H7 (cell line): Measurements from ENCODE around the gene CMTM4. TPM values are rescaled to one million over a fixed set of nuclear protein-coding genes. Genes with fewer than 3 reads are reported as not detected.
"Not testable (repeated sequence)": the region's sequence is repeated elsewhere in the genome, so short reads cannot be mapped to it uniquely, and the experiment has no call there.

Experiments used
- DNase-seq: peaks from one replicate; pipeline ENCODE4 v3.0.0; 2012
- H3K27me3 ChIP-seq: 2 replicates; pipeline ENCODE4 v1.6.0; 2011; ENCODE audit warnings: mild to moderate bottlenecking, low read length; ENCODE audit not compliant: control insufficient read depth, insufficient read depth
- H3K36me3 ChIP-seq: replicated peaks from 2 replicates; pipeline ENCODE4 v1.5.1; 2011; ENCODE audit warnings: low read length; ENCODE audit not compliant: control insufficient read depth, insufficient read depth
- H3K4me3 ChIP-seq: 2 replicates; pipeline ENCODE4 v1.5.1; 2011; ENCODE audit warnings: low read depth, mild to moderate bottlenecking, control low read depth, low read length, moderate library complexity; ENCODE audit not compliant: insufficient read depth
- total RNA-seq: library from RNA; depleted of rRNA; stranded (reverse); fragments of >200 nt; shearing (Covaris generic); gene quantifications from 2 replicates; pipeline ENCODE4 v1.2.3, GENCODE V29; 2014

CMTM4 gene
- total RNA-seq, 1 experiment from 2014 or later = 23.2 TPM

- H3K27me3 ChIP-seq = no peaks in the 10 kb centered on the region
- no peak for DNase-seq
- H3K36me3 ChIP-seq = no peaks in the 10 kb centered on the region; the same call in 1 of the 2 replicates
- H3K4me3 ChIP-seq = no peak overlapping the region
Measured at GRCh38 chr16:66670691-66671388, 25.7 kb downstream of the CMTM4 start.

DNA sequence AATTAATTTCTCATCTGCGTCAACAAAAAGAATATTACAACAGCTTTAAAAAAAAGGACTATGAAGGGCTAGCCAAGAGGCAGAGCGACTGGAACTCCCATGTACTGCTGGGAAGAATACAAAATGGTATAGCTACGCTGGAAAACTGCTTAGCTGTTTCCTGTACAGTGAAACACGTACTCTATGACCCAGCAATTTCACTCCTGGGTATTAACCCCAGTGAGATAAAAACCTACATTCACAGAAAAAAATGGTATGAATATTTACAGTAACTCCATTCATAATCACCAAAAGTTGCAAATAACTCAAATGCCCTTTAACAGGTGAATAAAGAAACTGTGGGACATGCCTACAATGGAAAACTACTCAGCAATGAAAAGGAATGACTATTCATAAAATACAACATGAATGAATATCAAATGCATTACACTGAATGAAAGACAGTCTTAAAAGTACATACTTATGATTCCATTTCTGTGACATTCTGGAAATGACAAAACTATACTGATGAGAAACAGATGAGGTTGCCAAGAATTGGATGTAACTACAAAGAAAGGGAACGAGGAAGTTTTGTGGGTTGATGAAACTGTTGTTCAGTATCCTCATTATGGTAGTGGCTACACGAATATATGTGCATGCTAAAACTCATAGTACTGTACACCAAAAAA, 27.6 kb downstream of the CMTM4 start:
- no peaks in the 10 kb centered on the region; the same call in 1 of the 2 replicates for H3K36me3 ChIP-seq
- no peaks in the 10 kb centered on the region for H3K27me3 ChIP-seq
- no peak overlapping the region for H3K4me3 ChIP-seq
- DNase-seq = no peak

- no peaks in the 10 kb centered on the region for H3K27me3 ChIP-seq
- DNase-seq = no peak
- no peaks in the 10 kb centered on the region for H3K36me3 ChIP-seq
- H3K4me3 ChIP-seq = no peak overlapping the region
Measured at GRCh38 chr16:66667944-66668343, 28.6 kb downstream of the CMTM4 start.

- peak; percentile 37 for DNase-seq
- H3K27me3 ChIP-seq = no peaks in the 10 kb centered on the region
- H3K36me3 ChIP-seq = no peaks in the 10 kb centered on the region
- no peak overlapping the region for H3K4me3 ChIP-seq
Measured at GRCh38 chr16:66662445-66663194, 33.9 kb downstream of the CMTM4 start.

DNA sequence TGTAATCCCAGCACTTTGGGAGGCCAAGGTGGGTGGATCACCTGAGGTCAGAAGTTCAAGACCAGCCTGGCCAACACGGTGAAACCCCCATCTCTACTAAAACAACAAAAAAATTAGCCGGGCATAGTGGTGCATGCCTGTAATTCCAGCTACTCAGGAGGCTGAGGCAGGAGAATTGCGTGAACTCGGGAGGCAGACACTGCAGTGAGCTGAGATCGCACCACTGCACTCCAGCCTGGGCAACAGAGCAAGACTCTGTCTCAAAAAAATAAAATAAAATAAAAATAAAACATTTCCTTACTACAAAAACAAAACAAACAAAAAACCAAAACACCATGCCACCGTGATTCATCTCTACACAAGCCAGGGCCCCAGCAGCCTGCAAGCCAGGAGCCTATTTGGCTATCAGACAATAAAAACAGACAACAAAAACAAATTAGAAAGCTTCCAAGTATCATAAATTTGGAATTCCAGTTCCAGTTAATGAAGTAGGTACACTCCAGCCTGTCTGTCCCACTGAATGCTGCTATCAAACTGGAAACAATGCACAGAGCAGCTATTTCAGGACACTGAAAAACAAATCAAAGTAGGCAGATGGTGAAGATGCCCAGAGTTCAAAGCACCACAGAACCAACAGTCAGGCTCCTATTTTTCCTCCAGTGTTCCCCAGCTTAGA, 34.7 kb downstream of the CMTM4 start:
- H3K36me3 ChIP-seq, H3K27me3 ChIP-seq, DNase-seq, H3K4me3 ChIP-seq: not testable (repeated sequence)

- DNase-seq = no peak
- Histone ChIP-seq H3K27me3 (no peaks in the 10 kb centered on the region), H3K36me3 (no peaks in the 10 kb centered on the region), H3K4me3 (no peak overlapping the region)
Measured at GRCh38 chr16:66661210-66661560, 35.4 kb downstream of the CMTM4 start.

GRCh38 chr16:66660422-66661209, 35.9 kb downstream of the CMTM4 start:
- DNase-seq = peak; percentile 66
- Histone ChIP-seq H3K27me3 (no peaks in the 10 kb centered on the region), H3K4me3 (no peak overlapping the region), H3K36me3 (no peaks in the 10 kb centered on the region)

- Histone ChIP-seq H3K27me3 (no peaks in the 10 kb centered on the region), H3K36me3 (no peaks in the 10 kb centered on the region), H3K4me3 (no peak overlapping the region)
- no peak for DNase-seq
Measured at GRCh38 chr16:66658860-66659190, 37.7 kb downstream of the CMTM4 start.

GRCh38 chr16:66658143-66658859, 38.2 kb downstream of the CMTM4 start:
- Histone ChIP-seq H3K27me3 (no peaks in the 10 kb centered on the region), H3K4me3 (no peak overlapping the region), H3K36me3 (no peaks in the 10 kb centered on the region)
- no peak for DNase-seq

- H3K4me3 ChIP-seq = no peak overlapping the region
- no peaks in the 10 kb centered on the region for H3K27me3 ChIP-seq
- no peaks in the 10 kb centered on the region for H3K36me3 ChIP-seq
- no peak for DNase-seq
Measured at GRCh38 chr16:66656547-66656946, 40.0 kb downstream of the CMTM4 start.

GRCh38 chr16:66653581-66654350, 42.8 kb downstream of the CMTM4 start:
- DNase-seq = no peak
- H3K4me3 ChIP-seq = no peak overlapping the region
- H3K36me3 ChIP-seq = no peaks in the 10 kb centered on the region
- no peaks in the 10 kb centered on the region for H3K27me3 ChIP-seq

- Histone ChIP-seq H3K4me3 (no peak overlapping the region), H3K36me3 (no peaks in the 10 kb centered on the region), H3K27me3 (no peaks in the 10 kb centered on the region)
- no peak for DNase-seq
Measured at GRCh38 chr16:66652661-66653360, 43.7 kb downstream of the CMTM4 start.

DNA sequence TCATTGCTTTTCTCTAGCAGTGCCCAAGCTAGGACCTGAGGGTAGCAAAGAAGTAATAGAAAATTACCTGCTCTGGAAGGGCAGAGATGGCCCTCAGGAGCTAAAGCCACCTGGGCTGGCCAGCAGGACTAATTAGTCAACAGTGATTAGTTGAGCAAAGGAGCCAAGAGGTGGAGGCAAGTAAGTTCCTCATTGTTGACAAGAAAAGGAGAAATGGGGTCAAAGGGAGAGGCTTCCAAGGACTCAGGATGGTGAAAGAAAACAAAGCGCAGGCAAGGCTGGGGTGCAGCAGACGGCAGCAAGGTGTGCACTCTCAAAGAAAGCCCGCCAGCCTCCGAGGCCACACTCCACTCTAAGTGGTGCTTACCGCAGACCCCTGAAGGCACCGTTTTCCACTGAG, 44.6 kb downstream of the CMTM4 start:
- no peak for DNase-seq
- H3K27me3 ChIP-seq = no peaks in the 10 kb centered on the region
- H3K4me3 ChIP-seq = no peak overlapping the region
- H3K36me3 ChIP-seq = no peaks in the 10 kb centered on the region
